Activated naive CD4-positive, alpha-beta T cell treated with anti-CD3 and anti-CD28 coated beads, Interleukin-2, amount 10 ng/mL, durations not matched to agents 7 days and 5 days (primary cell): ENCODE results near the gene NEK11.

Experiments used
- CTCF ChIA-PET: fragments of 350-600 bp; sonication (Branson Sonifier 250); formaldehyde crosslinking; loops from one replicate; lab custom pipeline; 2021; ENCODE audit warnings: antibody characterized with exemption; lab: Charles Lee
- DNase-seq: peaks from one replicate; pipeline ENCODE4 v3.0.0-alpha.2; 2020
- H3K27ac Mint-ChIP-seq: one replicate; pipeline ENCODE4 v1.8.0; 2021; ENCODE audit warnings: mild to moderate bottlenecking, moderate library complexity, mixed read lengths
- H3K27me3 Mint-ChIP-seq: one replicate; pipeline ENCODE4 v1.8.0; 2021; ENCODE audit warnings: mild to moderate bottlenecking, mixed read lengths
- H3K36me3 Mint-ChIP-seq: one replicate; pipeline ENCODE4 v1.8.0; 2021; ENCODE audit warnings: mixed read lengths
- H3K4me1 Mint-ChIP-seq: one replicate; pipeline ENCODE4 v1.8.0; 2021; ENCODE audit warnings: mixed read lengths
- H3K4me3 Mint-ChIP-seq: one replicate; pipeline ENCODE4 v1.8.0; 2021; ENCODE audit warnings: mild to moderate bottlenecking, moderate library complexity, mixed read lengths
- H3K9me3 Mint-ChIP-seq: one replicate; pipeline ENCODE4 v1.8.0; 2021; ENCODE audit warnings: mixed read lengths

Gene NEK11

DNA sequence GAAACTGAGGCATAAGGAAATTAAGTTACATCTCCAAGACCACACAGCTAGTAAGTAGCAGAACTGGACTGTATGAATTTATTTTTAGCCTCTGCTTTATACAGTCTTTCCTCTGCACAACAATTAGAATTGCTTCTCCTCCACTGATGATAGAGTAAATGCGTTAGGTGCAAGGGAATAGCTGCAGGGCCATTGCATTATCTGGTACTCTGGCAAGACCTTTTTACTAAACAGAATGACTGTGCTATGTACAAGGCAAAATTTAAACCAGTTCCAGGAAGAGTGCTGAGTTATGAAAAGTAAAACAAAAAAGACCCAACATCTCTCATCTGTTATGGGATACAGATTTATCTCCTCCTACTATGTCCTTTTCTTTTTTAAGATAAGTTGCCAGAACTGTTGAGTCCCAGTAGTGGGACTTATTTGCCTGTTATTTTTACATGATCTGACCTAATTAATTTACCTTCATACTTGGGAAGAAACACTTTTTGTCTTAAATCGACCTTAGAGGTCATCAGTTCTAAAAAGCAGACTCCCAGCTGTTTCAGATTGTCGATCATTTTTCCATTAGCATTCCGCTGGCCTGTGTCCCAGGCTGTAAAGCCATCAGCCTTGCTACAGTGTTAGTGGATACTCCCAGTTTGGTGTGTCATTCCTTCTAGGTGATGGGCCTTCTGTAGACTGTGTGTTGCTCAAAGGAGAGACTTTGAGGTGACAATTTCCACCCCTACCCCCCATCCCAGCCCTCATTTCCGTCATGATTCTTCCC, 207.4 kb downstream of the NEK11 start:
- CTCF ChIA-PET: no interaction called here
- no peak for DNase-seq
- H3K9me3 Mint-ChIP-seq: no peaks in the 10 kb centered on the region
- H3K27ac Mint-ChIP-seq: no peak overlapping the region
- no peaks in the 10 kb centered on the region for H3K36me3 Mint-ChIP-seq
- H3K4me3 Mint-ChIP-seq: no peak overlapping the region
- no peaks in the 10 kb centered on the region for H3K4me1 Mint-ChIP-seq
- no peaks in the 10 kb centered on the region for H3K27me3 Mint-ChIP-seq

DNA sequence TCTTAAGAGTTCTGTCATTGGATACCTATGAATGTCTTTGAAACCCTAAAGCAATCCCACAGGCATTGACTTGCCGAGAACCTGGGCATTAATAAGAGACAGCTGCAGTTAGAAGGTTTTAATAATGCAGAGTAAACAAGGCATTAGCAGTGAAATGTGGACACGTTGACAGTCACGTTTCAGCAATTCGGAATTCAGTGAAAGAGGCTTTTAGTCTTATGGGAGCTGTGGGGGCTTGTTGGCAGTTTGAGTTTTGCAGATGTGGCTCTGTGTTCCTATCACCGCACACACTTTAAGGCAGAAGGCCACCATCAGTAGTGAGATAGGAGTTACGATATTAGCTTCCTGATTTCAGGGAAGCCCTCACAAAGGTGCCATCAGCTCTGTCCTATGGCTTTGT, 209.7 kb downstream of the NEK11 start:
- DNase-seq: no peak
- no peaks in the 10 kb centered on the region for H3K9me3 Mint-ChIP-seq
- no peak overlapping the region for H3K4me3 Mint-ChIP-seq
- CTCF ChIA-PET: no interaction called here
- no peaks in the 10 kb centered on the region for H3K4me1 Mint-ChIP-seq
- no peak overlapping the region for H3K27ac Mint-ChIP-seq
- no peaks in the 10 kb centered on the region for H3K27me3 Mint-ChIP-seq
- no peaks in the 10 kb centered on the region for H3K36me3 Mint-ChIP-seq

DNA sequence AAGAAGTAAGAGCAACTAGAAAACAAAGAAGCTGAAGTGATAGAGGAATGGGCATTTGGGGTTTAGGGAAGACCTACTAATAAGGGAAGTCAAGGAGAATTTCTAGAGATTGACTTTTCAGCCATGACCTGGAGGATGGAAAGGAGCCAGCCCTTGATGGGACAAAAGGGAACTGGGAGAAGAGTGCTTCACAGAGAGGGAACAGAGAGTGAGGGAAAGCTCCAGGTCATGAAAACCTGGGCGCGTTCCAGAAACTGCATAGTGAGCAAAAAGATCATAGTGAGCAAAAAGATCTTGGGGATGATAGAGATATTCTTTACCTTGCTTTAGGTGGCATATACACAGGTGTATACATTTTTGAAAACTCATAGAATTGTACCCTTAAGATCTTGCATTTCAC, 211.8 kb downstream of the NEK11 start:
- Mint-ChIP-seq H3K36me3 (no peaks in the 10 kb centered on the region), H3K4me3 (no peak overlapping the region), H3K4me1 (no peaks in the 10 kb centered on the region), H3K27ac (no peak overlapping the region), H3K9me3 (no peaks in the 10 kb centered on the region), H3K27me3 (no peaks in the 10 kb centered on the region)
- CTCF ChIA-PET: interaction anchor here (0.6 kb wide), 1 partner anchor 11 kb away, joined by 3 read pairs; no protein-coding TSS in a partner anchor
- no peak for DNase-seq

DNA sequence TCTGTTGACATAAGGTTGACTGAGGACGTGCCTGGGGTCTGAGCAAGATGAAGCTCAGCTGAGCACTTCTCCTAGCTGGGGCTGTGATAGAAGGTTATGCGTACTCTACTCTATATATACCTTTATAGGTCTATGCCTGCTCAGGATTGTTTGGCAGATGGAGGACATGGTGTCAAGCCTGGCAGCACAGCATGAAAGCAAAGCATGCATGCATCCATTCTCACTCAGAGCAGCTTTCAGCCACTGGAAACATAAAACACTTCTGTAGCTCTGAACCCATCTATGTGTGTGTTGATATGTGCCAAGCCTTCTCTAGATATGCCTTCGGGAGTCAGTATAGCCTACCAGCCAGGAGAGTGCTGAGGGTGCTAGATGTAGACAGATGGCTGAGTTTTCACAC, 212.6 kb downstream of the NEK11 start:
- Mint-ChIP-seq H3K4me3 (no peak overlapping the region), H3K36me3 (no peaks in the 10 kb centered on the region)
- CTCF ChIA-PET: no interaction called here

DNA sequence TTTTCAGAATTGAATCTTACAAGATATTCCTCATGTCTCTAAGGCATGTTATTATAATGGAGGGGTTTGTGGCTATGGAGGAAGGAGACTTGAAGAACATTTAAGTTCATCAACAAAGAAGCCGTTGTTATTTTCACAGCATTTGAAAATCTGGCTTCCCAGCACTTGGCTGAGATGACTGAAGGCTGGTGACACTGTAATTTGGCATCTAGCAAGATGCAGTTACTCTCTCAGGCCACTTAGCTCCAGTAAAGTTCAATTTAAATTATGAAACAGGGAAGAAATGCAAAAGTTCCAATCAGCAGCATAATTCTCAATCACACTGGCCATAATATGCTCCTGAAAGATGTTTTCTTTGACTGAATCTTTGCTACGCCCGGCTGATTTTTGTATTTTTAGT, 215.5 kb downstream of the NEK11 start:
- no peak overlapping the region for H3K4me3 Mint-ChIP-seq
- CTCF ChIA-PET: no interaction called here
- H3K27ac Mint-ChIP-seq: no peak overlapping the region
- no peaks in the 10 kb centered on the region for H3K9me3 Mint-ChIP-seq
- no peaks in the 10 kb centered on the region for H3K27me3 Mint-ChIP-seq
- DNase-seq: no peak
- H3K36me3 Mint-ChIP-seq: no peaks in the 10 kb centered on the region
- H3K4me1 Mint-ChIP-seq: no peaks in the 10 kb centered on the region

More for the DNA sequence above, 212.6 kb downstream of the NEK11 start:
- no peak overlapping the region for H3K27ac Mint-ChIP-seq
- H3K27me3 Mint-ChIP-seq: no peaks in the 10 kb centered on the region
- DNase-seq: no peak
- no peaks in the 10 kb centered on the region for H3K4me1 Mint-ChIP-seq
- no peaks in the 10 kb centered on the region for H3K9me3 Mint-ChIP-seq

DNA sequence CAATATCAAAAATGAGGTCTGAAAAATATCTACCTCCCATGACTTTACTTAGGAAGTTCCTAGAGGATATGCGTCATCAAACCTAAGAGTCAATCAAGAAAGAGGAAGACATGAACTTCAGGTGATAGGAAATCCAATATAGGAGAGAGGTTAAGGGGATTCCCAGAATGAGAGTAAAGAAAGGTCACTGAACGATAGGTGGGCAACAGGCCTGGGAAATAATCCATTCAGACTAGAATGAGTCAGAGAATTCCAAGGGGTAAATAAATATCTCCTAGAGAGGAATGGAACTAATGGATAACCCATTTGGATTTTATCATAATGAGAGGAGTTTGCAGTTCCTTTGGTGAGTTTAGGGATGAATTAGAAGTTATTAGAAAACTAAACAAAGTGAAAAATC, 223.8 kb downstream of the NEK11 start:
- CTCF ChIA-PET: interaction anchor here (0.7 kb wide), 1 partner anchor 12 kb away, joined by 3 read pairs; no protein-coding TSS in a partner anchor
- Mint-ChIP-seq H3K4me1 (no peaks in the 10 kb centered on the region), H3K27ac (no peak overlapping the region), H3K9me3 (no peaks in the 10 kb centered on the region), H3K4me3 (no peak overlapping the region), H3K27me3 (no peaks in the 10 kb centered on the region), H3K36me3 (no peaks in the 10 kb centered on the region)
- no peak for DNase-seq

DNA sequence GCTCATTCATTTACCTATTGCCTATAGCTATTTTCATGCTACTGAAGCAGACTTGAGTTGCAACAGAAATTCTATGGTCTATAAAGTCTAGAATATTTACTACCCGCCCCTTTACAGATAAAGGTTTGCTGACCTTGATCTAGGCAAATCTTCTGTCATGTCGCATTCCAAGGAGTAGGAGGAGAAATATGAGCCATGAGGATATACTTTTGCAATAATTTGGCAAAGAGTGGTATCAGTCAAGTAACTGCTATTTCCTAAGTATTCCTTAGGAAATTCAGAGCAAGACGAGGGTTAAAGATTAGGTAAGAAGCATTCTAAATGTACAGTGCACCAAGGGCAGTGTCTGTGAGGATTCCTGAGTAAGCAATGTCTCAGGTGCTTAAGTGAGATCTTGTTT, 233.8 kb downstream of the NEK11 start:
- Mint-ChIP-seq H3K4me1 (no peaks in the 10 kb centered on the region), H3K36me3 (no peaks in the 10 kb centered on the region), H3K27ac (no peak overlapping the region), H3K4me3 (no peak overlapping the region), H3K9me3 (no peaks in the 10 kb centered on the region), H3K27me3 (no peaks in the 10 kb centered on the region)
- CTCF ChIA-PET: no interaction called here
- DNase-seq: no peak

DNA sequence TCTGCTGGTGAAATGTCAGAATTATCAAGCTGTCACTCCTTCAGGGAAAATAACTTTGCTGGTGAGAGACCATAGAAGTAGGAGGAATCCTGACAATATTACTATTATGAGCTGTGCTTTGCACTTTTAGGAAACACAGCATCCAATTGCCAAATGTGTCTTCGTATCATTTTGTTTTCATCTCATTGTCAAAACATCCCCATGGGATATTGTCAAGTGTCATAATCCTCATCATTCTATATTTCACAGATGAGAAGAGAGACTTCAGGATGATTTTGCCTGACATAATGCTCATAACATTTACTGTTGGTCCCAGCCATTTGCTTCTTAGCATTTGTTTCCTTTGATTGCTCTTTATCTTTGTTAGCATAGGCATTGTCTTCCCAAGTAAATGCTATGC, 234.4 kb downstream of the NEK11 start:
- Mint-ChIP-seq H3K27me3 (no peaks in the 10 kb centered on the region), H3K9me3 (no peaks in the 10 kb centered on the region)
- CTCF ChIA-PET: no interaction called here

DNA sequence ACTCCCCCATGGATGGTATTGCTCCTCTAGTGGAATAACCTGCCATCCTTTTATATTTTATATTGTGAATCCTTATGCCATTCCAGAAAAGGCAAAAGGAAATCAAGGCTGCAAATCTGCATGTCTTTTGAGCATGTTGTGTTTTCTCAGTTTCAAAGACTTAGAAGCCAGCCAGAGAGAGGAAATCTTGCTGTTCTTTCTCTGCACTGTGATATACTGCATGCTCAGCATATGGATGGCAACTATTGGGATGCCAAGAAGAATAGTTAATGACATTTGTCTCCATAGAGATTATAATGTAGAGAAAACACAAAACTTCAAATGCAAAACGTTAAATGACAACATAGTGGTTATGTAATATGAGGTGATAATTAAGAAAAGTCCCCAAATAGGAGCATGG, 248.9 kb downstream of the NEK11 start:
- Mint-ChIP-seq H3K27me3 (no peaks in the 10 kb centered on the region), H3K27ac (no peak overlapping the region), H3K36me3 (no peaks in the 10 kb centered on the region), H3K4me3 (no peak overlapping the region), H3K9me3 (no peaks in the 10 kb centered on the region), H3K4me1 (no peaks in the 10 kb centered on the region)
- DNase-seq: no peak
- CTCF ChIA-PET: no interaction called here

More for the DNA sequence above, 234.4 kb downstream of the NEK11 start:
- no peaks in the 10 kb centered on the region for H3K36me3 Mint-ChIP-seq
- no peak overlapping the region for H3K4me3 Mint-ChIP-seq
- no peak for DNase-seq
- H3K27ac Mint-ChIP-seq: no peak overlapping the region
- no peaks in the 10 kb centered on the region for H3K4me1 Mint-ChIP-seq

DNA sequence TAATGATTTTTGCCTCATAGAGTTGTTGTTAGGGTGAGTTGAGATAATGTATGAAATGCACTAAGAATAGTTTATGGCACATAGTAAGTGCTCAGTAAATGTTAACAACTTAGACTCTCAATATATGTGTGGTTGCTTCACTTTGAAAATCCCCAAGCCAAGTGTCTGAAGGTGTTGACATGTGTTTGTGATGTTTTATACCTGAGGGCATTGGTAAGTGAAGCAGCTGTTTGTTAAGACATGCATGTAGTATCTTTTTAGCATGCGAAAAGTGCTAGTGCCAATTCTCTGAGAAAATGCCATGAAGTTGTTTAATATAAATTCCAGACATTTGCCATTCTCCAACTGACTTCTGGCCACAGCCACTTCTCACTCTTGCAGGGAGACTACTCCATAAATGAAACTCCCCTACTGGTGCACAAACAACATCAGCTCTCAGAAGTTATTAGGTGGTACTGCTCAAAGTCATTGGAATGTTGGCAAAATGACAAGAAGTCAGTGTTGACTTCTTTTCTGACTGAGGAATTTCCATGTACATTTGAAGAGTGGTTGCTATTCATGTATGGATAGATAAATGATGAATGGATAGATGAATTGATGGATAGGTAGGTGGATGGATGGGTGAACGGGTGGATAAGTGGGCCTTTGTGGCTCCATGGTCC, 251.3 kb downstream of the NEK11 start:
- Mint-ChIP-seq H3K36me3 (no peaks in the 10 kb centered on the region), H3K4me3 (no peak overlapping the region), H3K4me1 (no peaks in the 10 kb centered on the region), H3K9me3 (no peaks in the 10 kb centered on the region), H3K27me3 (no peaks in the 10 kb centered on the region), H3K27ac (no peak overlapping the region)
- no peak for DNase-seq
- CTCF ChIA-PET: no interaction called here

DNA sequence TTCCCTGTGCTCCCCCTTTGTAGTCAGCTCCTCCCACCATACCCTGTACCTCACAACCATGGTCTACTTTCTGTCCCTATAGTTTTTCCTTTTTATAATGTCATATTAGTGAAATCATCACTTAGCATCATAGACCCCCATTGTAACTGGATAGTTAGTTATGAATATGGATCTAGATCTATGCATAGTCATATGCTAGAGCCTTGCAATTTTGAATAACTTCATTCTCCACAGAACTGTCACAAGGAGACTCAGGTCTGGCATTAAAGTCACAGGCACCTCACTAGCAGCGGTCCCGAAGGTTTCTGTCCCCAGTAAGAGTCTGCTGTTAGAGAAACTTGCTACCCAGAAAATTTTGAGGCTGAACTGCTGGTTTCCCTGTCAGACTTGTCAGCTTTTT, 252.9 kb downstream of the NEK11 start:
- Mint-ChIP-seq H3K4me3 (no peak overlapping the region), H3K4me1 (no peaks in the 10 kb centered on the region), H3K9me3 (no peaks in the 10 kb centered on the region), H3K27me3 (no peaks in the 10 kb centered on the region), H3K36me3 (no peaks in the 10 kb centered on the region), H3K27ac (no peak overlapping the region)
- no peak for DNase-seq
- CTCF ChIA-PET: no interaction called here

DNA sequence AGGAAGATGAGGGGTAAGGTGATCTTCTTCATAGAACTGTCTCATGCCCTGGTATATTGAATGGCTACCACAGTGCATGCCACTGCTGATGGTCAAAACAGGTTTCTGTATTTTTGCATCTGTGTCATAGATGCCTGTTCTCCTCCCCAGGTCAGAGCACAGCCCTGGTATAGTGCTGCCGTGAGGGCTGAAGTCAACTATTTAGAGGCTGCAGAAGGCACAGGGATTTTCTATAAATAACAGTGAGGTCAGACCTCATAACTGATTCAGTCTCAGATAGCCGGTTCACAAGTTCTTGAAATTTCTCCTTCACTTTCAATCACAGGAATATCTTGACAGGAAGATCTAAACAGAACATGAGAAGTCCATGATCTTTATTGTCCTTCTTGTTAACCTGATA, 255.7 kb downstream of the NEK11 start:
- Mint-ChIP-seq H3K9me3 (no peaks in the 10 kb centered on the region), H3K4me1 (no peaks in the 10 kb centered on the region), H3K27ac (no peak overlapping the region), H3K36me3 (no peaks in the 10 kb centered on the region), H3K27me3 (no peaks in the 10 kb centered on the region), H3K4me3 (no peak overlapping the region)
- no peak for DNase-seq
- CTCF ChIA-PET: no interaction called here

DNA sequence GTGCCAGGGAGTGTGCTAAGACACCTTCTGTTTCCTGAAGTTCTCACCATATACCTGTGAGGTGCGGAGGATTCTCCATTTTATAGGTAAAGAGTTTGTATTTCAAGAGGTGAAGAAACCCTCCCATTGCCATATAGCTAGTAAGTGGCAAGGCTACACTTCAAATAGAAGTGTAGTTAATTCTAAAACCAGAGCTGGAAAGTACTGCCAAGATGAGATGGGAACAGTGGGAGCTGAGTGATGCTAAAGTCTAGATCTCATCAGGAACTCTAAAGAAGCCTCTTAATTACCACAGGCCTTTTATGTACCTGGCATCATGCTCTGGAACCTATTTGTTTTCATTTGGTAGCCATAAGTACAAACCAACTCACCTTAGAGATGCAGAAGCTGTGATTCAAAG, 256.3 kb downstream of the NEK11 start:
- H3K9me3 Mint-ChIP-seq: no peaks in the 10 kb centered on the region

DNA sequence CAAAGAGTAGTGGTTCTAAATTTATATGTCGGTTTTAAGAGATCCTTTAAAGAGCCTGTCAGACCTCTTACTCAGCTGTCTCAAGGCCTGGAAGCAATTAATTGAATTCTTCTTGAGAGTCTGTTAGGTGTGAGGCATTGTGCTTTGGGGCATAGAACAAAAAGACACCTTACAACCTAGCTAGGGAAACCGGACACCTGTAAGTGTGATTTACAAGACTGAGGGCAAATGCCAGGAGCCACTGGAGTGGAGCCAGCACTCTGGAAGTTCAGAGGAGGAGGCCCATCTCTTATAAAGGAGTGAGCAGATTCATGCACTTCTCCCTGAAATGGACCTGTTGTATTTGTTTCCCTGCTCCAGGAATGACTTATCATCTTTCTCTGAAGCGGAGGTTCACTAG, 257.2 kb downstream of the NEK11 start:
- no peak for DNase-seq
- CTCF ChIA-PET: interaction anchor here (0.7 kb wide), 1 partner anchor 270 kb away, joined by 3 read pairs; no protein-coding TSS in a partner anchor
- Mint-ChIP-seq H3K4me1 (no peaks in the 10 kb centered on the region), H3K4me3 (no peak overlapping the region), H3K36me3 (no peaks in the 10 kb centered on the region), H3K9me3 (no peaks in the 10 kb centered on the region), H3K27ac (no peak overlapping the region), H3K27me3 (no peaks in the 10 kb centered on the region)

More for the DNA sequence above, 256.3 kb downstream of the NEK11 start:
- Mint-ChIP-seq H3K4me3 (no peak overlapping the region), H3K36me3 (no peaks in the 10 kb centered on the region), H3K4me1 (no peaks in the 10 kb centered on the region), H3K27me3 (no peaks in the 10 kb centered on the region), H3K27ac (no peak overlapping the region)
- CTCF ChIA-PET: no interaction called here
- DNase-seq: no peak

DNA sequence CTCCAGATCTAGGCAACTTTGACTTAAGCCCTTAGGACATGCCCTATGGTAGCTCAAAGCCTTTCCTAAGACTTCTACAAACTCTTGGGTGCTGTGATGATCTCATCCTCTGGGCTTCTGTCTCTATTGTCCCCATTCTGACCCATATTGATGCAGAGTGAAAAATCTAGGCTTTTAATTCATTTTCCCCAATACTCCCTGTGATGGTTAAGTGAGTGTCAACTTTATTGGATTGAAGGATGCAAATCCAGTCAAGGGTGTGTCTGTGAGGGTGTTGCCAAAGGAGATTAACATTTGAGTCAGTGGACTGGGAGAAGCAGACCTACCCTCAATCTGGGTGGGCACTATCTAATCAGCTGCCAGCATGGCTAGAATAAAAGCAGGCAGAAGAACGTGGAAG, 257.6 kb downstream of the NEK11 start:
- CTCF ChIA-PET: no interaction called here
- H3K4me3 Mint-ChIP-seq: no peak overlapping the region
- H3K9me3 Mint-ChIP-seq: no peaks in the 10 kb centered on the region
- no peaks in the 10 kb centered on the region for H3K4me1 Mint-ChIP-seq
- H3K27me3 Mint-ChIP-seq: no peaks in the 10 kb centered on the region
- no peak for DNase-seq
- no peak overlapping the region for H3K27ac Mint-ChIP-seq
- H3K36me3 Mint-ChIP-seq: no peaks in the 10 kb centered on the region
